NCI-H2107 treated with DMSO at 0.1 percent for 48 hours (cell line): ENCODE data around the gene HSPA9.

Experiments
- DNase-seq: peaks from one replicate; lab custom pipeline; 2025; ENCODE audit not compliant: unreplicated experiment; lab: John Stamatoyannopoulos, UW

Gene HSPA9

GRCh38 chr5:138596105-138596881 lies 21.1 kb upstream of the HSPA9 start:
- DNase-seq: no peak

DNA sequence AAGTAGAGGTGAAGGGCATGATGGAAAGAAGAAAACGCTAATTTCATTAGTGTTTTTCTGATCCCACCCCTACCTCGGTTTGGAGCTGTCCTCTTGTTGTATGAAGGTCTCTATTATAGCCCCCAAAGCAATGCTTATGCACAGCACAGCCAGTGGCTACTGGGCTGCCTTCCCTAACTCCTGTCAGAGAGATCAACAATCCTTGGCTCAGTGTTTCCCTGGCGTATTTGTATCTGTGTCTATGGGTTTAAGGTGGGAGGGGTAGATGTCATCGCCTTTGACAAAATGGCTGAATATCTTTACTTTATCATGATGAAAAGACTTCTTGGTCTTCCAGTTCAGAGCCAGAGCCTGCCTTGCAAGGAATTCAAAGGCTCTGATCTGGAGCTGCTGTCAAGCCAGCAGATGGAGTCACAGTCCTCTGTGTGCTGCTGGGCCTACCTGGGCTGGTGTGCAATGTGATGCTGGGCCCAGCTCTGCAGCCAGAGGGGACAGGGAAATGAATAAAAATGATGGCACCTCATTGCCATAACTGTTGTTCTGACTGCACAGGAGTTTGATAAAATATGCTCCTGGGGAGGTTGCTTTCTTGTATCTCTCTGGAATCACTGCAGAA lies 20.1 kb upstream of the HSPA9 start:
- no peak for DNase-seq

DNA sequence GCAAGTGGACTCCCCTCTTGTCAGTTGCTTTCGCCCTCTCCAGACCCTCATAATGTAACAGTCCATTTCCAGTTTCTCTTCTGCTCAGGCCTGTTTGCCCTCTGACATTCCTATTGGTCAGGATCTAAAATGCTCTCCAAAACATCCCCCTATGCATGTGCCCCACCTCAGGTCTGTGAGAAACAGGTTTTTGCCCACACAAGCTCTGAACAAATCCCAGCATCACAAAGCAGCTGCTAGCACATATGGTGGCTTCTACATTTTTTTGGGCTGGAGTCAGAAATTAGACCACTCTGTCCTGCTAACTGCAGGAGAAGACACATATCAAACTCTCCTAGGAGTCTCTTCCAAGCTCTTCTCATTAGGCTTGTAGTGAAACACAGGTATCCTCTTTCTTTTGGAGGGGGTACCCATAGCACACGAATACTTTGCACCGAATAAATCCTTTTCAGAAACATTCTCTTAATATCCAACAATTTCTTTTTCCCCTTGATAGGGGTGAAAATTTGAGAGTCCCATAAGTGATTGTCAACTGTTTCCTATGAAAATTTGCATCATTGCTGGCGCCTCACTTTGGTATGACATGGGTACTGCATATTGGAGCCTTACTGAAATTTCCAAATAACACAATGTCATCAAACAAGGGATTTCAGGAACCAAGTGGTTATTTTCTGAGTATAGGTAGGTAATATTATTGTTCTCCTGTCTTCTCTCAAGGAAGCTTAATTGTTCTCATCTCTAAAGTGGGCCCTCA lies 19.3 kb upstream of the HSPA9 start:
- no peak for DNase-seq

GRCh38 chr5:138588013-138588788 lies 13.0 kb upstream of the HSPA9 start:
- no peak for DNase-seq

DNA sequence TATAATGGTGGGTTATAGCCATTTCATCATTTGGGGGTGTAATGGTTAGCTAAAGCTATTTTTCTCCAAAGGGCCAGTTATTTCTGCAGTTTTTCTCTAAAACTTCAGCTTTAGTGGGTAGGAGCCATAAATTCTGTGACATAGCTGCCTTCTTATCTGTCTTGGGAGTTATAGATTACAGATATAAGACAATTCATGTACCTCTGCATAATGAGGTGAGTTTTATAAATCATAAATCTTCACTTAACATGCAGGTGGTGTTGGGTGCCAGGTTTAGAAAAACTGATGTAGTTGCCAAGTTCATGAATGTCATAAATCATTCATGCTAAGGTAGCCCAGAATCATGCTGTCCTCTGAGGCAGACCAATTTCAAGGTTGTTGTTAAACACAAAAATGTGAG lies 10.0 kb upstream of the HSPA9 start:
- DNase-seq: no peak

GRCh38 chr5:138583984-138584637 lies 8.9 kb upstream of the HSPA9 start:
- no peak for DNase-seq

DNA sequence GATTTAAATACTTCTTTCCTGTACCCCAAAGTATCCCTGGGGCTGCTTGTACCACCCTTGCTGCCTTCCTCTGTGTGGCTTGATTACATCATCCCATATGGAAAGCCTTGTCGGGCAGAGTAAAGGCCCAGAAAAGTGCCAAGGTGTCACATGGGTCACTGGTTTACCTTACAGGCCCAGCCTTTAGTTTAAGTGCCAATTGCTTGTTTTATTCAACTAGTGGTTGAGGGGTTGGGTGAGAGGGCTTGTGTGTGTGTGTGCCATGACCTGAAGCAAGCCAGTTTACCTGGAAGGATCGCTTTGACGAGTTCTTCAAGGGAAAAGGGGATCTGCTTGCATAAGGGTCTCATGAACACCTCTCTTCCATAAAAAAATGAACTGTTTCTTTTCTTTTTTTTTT lies 7.8 kb upstream of the HSPA9 start:
- DNase-seq: no peak

DNA sequence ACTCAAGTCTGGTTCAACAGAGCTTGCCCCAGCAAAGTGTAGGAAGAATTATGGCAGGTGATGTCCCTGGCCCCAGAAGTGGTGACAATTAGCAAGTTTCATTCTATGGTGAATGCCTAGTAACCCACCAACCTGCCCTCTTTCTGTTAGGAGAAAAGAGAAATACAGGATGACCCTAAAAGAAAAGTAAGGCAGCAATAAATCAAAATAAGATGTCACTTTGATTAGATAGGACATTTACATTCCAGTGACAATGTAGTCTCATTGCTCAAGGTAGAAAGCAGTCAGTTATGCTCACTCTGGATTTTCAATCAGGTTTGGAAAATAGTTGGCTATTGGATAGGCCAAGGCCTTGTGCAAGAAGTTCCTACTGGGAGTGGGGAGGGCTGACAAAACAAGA lies 5.6 kb upstream of the HSPA9 start:
- DNase-seq: no peak

GRCh38 chr5:138580001-138580400 lies 4.8 kb upstream of the HSPA9 start:
- no peak for DNase-seq

GRCh38 chr5:138579517-138579863 lies 4.3 kb upstream of the HSPA9 start:
- no peak for DNase-seq

- no peak for DNase-seq
Observed at GRCh38 chr5:138577452-138577851, 2.3 kb upstream of the HSPA9 start.

DNA sequence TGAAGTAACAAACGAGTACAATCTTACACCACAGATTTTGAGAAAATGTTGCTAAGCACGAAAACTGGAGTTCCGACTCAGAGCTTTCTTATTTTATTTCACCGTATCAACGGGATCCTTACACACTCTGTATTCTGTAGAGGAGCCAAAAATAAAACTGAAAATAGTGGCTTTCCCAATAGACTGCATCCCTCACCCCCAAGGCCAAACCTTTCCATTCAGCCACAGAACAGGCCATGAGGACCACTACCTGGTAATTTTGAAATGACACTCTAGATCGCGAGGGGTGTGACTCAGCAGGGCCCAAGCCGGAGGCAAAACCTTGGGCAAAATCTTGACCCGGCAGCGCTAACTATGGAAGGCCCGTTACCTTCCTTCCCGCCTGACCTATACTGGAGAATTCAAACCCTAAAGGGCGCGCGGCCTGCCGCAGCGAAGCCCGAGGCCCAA lies 432 bp downstream of the HSPA9 start:
- no peak for DNase-seq

DNA sequence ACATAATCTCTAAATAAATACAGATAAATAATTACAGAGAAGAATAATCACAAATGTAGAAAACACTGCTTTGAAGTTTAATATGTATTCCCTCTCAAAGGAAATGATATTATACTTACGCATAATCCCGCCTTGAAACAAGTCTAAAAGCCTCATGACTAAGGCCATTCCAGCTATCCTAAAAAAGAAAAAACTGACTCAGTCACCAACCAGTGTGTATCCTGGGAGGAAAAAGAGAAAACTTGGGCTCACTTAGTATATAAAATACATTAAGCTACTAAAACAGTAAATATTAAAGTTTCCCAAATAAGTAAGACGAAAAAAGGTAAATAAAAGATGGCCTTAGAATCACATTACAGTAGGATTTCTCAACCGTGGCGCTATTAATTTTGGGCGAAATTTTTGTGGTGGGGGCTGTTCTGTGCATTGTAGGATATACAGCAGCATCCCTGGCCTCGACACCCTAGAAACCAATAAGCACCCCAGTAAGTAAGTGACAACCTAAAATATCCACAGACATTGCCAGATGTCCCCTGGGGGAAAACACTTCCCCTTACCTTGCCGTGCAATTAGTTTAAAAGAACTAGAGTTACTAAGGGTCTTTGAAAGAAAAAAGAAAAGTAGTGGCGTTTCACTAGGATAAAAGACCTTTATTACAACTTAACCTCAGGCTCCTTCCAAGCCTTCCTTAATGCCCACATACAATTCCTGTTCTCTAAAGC lies 1.1 kb downstream of the HSPA9 start:
- DNase-seq: no peak

DNA sequence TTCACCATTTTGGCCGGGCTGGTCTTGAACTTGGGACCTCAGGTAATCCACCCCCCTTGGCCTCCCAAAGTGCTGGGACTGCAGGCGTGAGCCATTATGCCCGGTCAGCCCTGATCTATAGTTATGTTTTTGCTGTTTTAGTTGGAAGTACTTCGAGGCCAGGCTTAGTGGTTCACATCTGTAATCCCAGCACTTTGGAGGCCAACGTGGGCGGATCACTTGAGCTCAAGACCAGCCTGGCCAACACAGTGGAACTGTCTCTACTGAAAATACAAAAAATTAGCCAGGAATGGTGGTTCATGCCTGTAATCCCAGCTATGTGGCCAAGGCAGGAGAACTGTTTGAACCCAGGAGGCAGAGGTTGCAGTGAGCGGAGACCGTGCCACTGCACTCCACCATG lies 2.0 kb downstream of the HSPA9 start:
- DNase-seq: no peak

DNA sequence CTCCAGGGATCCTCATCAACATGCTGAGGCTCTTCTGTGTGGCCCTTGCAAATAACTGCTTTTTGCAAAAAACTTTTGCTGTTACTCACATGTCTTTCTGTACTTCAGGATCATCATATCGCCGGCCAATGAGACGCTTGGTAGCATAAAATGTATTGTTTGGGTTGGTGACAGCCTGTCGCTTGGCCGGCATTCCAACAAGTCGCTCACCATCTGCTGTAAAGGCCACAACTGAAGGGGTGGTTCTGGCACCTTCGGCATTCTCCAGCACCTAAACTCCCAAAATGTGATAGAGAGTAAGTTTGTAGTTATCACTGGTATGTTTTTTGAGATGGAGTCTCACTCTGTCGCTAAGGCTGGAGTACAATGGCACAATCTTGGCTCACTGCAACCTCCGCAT lies 4.3 kb downstream of the HSPA9 start:
- no peak for DNase-seq

- DNase-seq: no peak
Observed at GRCh38 chr5:138569782-138570181, 5.4 kb downstream of the HSPA9 start.

GRCh38 chr5:138568061-138568824 lies 7.0 kb downstream of the HSPA9 start:
- DNase-seq: no peak

- no peak for DNase-seq
Observed at GRCh38 chr5:138566792-138567191, 8.4 kb downstream of the HSPA9 start.

- DNase-seq: no peak
Observed at GRCh38 chr5:138565100-138565821, 9.9 kb downstream of the HSPA9 start.
